NCI-H510A (cell line): Measurements from ENCODE around the gene PARD3.
A peak's percentile ranks its signal among the peaks of the same experiment; 100 is the strongest.

ENCODE experiments used
- DNase-seq: peaks from one replicate; lab custom pipeline; 2025; lab: John Stamatoyannopoulos, UW

PARD3 gene

GRCh38 chr10:34689053-34689452, 126.0 kb downstream of the PARD3 start:
- no peak for DNase-seq

DNA sequence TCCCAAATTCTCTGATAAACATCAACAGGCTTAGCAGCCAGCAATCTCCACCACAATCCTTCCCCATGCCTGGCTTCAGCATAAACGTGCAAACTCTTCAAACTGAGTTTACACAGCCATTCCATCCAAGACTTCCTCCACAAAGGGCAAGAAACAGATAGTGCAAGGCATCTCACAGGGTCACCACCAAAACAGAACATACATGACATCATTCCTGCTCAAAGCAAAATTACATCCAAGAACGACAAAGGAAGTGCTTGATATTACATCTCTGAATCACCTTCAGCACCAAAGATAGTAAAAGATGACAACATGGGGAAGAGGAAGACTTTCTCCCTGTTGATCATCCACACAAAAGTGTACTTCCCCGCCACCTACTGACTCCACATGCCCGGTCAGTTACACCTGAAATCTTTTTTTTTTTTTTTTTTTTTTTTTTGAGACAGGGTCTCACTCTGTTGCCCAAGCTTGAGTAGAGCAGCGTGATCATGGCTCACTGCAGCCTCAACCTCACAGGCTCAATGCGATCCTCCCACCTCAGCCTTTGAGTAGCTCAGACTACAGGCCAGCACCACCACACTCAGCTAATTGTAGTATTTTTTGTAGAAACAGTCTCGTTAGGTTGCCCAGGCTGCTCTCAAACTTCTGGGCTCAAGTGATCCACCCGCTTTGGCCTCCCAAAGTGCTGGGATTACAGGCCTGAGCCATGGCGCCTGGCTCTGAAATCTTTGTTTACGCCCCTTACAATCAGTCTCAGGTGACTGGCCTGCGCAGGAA, 127.5 kb downstream of the PARD3 start:
- DNase-seq, result no peak

- DNase-seq, result no peak
Measured at GRCh38 chr10:34682580-34682979, 132.5 kb downstream of the PARD3 start.

DNA sequence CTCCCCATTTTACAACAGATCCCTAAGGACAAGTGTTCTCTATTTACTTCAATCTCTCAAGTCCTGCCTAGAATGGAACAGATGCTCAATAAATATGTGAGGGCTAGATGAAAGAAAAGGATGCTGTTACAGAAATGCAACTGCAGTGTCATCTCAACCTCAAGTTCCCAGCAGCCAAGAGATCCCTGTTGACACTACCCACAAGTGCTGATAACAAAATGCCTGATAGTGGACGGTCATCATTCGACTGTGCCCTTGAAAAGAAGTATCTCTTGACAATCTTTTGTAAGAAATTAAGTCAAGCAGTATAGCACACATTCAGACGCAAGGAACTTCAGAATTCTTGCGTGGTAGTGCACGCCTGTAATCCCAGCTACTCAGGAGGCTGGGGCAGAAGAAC, 133.2 kb downstream of the PARD3 start:
- DNase-seq, result no peak

DNA sequence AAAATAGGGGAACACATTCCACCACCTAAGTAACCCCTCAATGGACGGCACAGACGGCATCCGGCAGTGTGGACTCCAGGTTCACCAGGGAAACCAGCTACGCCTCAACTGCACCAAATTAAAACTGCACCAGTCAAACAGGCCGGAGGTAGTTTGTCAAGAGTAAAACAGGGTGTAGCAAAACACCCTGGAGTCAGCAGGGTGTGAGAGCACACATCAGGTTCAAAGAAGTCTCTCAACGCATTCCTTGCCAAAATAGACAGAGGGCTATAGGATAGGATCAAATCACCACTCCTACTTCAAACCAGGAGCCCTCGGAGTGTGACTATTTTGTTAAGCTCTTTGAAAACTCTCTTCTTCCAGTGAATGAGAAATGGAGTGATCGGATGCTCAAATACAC, 135.9 kb downstream of the PARD3 start:
- DNase-seq, result no peak

GRCh38 chr10:34677591-34677990, 137.5 kb downstream of the PARD3 start:
- DNase-seq, result no peak

DNA sequence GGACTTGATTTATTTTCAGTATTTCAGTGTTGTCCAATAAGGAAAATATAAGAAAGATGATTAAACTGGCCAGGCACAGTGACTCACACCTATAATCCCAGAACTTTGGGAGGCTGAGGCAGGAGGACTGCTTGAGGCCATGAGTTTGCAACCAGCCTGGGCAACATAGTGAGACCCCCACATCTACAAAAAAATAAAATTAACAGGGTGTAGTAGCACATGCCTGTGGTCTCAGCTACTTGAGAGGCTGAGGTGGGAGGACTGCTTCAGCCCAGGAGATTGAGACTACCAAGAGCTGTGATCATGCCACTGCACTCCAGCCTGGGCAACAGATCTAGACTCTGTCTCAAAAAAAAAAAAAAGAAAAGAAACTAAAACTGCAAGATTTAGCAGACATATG, 138.0 kb downstream of the PARD3 start:
- no peak for DNase-seq

DNA sequence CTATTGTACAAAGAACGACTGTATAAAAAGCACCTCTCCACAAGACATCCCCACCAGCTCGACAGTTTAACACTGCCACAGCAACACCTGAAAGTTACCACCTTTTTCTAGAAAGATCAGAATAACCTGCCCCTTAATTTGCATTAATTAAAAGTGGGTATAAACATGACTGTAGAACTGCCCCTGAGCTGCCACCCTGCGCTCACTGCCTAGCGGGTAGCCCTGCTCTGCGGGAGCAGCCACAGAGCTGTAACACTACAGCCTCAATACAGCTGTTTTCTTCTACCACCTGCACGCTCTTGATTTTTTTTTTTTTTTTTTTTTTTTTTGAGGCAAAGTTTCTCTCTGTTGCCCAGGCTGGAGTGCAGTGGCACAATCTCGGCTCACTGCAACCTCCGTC, 140.9 kb downstream of the PARD3 start:
- no peak for DNase-seq

DNA sequence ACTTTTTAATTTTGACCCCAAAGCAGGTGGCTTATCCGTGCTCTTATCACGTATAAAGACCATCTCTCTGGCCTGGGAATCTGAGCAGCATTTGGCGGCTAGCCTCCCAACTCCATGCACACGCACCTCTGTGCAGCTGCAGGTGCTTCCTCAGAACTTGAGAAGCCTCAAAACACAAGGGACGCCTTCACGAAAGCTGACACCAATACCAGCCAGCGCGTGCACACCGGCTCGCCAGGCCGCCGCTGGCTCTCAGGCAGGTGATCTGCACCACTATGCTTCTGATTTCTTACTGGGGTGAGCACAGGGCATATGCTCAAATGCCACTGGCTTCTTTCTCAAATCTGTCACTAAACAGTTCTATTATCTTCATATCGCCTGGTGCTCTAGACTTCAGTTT, 145.0 kb downstream of the PARD3 start:
- peak; percentile 52 for DNase-seq

- DNase-seq, result no peak
Measured at GRCh38 chr10:34669079-34669478, 146.0 kb downstream of the PARD3 start.

- no peak for DNase-seq
Measured at GRCh38 chr10:34667177-34667576, 147.9 kb downstream of the PARD3 start.

DNA sequence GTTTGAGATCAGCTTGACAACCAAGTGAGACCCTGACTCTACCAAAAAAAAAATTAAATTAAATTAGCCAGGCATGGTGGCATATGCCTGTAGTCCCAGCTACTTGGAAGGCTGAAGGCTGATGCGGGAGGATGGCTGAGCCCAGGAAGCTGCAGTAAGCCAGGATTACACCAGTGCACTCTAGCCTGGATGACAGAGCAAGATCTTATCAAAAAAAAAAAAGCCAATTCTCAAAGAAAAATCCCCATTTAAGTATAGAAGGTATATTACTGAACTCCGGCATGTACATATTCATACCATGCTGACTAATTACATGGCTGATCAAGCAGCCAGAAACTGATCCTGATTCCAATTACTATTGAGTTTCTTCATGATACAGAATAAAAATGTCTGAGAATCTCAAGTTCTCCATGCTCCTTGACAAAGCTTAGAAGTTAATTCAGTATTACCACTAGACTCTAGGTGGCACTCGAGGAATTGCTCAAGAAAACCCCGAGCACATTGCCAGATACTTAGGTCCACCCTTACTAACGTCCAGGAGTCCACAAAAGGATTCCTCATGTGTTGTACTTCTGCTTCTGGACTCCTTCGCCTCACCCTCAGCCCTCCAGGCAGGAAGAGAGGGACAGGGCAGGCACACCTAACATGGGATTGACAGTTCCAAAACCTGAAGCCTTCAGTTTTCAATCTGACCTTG, 148.9 kb downstream of the PARD3 start:
- DNase-seq, result no peak

DNA sequence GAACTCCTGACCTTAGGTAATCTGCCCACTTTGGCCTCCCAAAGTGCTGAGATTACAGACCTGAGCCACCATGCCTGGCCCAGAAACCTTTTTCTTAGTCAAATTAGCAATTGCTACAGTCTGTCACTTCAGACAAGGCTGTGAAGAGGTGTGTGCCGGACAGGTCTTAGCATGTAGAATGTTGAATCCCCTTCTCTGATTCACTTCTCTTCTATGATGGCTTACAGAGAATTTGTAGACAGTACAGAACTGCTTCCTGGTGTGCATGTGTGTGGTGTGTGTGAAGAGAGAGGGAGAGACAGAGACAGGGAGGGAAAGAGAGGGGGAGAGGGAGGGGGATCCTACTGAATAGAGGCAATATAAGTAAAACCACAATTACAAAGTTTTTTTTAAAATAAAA, 150.4 kb downstream of the PARD3 start:
- no peak for DNase-seq

DNA sequence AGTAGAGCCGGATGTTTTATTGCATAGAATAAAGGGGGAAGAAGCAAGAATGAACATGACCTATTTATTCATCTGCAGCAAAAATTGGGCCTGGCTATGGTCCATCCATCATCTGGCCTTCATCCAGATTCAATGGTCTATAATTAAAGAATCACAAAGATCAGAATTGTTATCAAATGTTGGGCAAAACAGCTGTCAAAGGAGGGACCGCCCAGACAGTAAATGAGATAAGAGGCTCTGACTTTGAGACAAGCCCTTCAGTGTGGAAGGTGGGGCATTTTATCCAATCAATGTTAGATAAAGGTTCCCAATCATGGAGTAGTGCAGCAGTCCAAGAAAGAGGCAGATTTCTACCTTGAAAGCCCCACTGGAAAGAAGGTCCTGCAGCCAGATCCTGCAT, 153.5 kb downstream of the PARD3 start:
- DNase-seq, result no peak

DNA sequence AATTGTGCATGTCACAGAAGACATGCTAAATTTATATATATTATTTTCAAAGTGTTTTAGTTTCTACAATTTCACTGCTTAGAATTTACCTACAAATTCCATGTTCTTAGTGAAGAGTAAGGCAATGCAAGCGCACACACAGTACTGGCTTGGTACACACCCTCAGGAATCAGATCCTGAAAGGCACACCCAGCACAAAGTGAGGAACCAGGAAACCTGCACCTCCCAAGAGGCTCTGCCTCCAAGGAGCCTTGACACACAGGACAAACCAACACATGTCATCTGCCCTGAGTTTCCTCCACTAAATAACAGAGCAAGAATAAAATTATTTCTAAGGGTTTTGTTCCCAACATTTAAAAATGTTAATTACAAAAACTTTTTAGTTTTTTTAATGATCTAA, 156.2 kb downstream of the PARD3 start:
- no peak for DNase-seq

DNA sequence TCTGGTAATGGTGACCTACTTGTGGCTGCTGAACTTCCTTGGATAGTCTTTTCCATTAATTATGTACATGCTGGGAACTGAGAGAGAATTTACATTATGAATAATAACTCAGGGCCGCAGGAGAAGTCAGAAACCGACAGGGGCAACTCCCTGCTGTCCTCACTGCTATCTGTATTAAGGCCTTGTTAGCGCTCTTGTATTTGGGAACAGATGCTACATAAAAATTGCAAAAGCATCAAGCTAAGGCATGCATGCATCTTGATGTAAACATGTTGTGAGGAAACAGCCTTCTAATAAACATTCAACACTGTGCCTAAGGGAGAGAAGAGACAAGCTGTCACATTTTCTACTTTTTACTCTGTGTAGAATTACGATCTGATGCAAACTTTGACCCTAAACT, 158.4 kb downstream of the PARD3 start:
- no peak for DNase-seq

GRCh38 chr10:34655286-34656170, 159.6 kb downstream of the PARD3 start:
- no peak for DNase-seq

DNA sequence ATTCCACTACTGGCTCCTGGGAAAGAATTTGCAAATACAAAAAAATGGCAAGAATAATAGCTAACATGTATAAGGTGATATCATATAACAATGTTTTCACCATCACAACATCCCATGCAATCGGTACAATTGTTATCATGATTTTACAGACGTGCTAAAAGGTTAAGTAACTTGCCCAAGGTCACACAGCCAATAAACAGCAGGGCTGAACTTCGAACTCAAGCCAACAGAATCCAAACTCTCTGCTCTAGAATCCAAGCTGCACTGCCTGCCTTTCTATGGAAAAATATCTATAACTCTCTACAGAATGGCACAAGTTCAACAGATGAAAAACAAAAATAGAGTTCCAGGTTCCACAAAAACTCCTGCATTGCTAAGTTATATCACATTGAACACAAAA, 160.9 kb downstream of the PARD3 start:
- DNase-seq, result no peak

- no peak for DNase-seq
Measured at GRCh38 chr10:34653530-34653929, 161.6 kb downstream of the PARD3 start.

DNA sequence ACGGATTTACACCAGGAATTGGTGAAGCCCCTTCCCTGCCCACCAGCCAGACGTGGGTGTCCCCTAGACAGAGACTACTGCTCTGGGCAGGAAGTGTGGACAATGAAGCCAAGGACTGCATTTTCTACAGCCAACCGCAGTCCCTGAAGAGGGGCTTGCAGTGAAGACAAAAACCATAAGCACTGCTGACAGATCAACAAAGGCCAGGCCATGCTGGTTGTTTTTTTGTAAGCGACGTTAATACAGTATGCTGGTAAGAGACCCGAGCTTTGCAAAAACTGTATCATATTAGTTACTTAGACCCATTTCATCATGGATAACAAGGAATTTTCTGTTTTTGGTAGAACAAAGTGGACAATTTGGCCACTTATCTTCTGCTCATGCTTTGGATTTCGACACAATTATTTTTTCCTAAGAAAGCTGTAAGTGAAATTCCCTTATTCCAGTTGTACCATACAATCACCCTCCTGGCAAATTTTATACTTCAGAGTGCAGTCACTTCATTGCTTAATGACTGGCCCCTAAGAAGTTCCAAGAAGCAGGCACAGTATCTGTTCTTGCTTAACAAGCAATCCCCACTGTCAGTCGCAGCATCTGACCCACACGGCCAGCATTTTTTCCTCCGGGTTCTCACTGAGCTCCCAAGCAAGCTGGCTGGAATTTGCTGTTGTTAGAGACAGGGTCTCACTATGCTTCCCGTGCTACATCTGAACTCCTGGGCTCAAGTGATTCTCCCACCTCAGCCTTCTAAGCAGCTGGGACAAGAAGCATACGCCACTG, 163.5 kb downstream of the PARD3 start:
- DNase-seq, result no peak

GRCh38 chr10:34650156-34650555, 164.9 kb downstream of the PARD3 start:
- DNase-seq, result no peak

GRCh38 chr10:34649385-34649784, 165.7 kb downstream of the PARD3 start:
- no peak for DNase-seq
